DND-41 (cell line): ENCODE data around the gene DNM3.
"Not testable (repeated sequence)": the region's sequence is repeated elsewhere in the genome, so short reads cannot be mapped to it uniquely, and the experiment has no call there.

Source experiments
- ATAC-seq: fragments of 200-7000 bp; cut with Tn5 transposase; 3 replicates; pipeline ENCODE4 v1.9.1; 2021; ENCODE audit warnings: low read depth; ENCODE audit not compliant: insufficient read depth
- DNase-seq: peaks from one replicate; pipeline ENCODE4 v3.0.0-alpha.2; 2020
- H2AFZ ChIP-seq: 2 replicates; pipeline ENCODE4 v1.6.0; 2012; ENCODE audit warnings: low read depth, low read length
- H3K27ac ChIP-seq: 2 replicates; pipeline ENCODE4 v1.5.1; 2012; ENCODE audit warnings: low read length, inconsistent platforms
- H3K27me3 ChIP-seq: fragments of 200-600 bp; sonication (generic); 2 replicates; pipeline ENCODE4 v1.6.0; 2012; ENCODE audit warnings: low read length, mild to moderate bottlenecking, inconsistent platforms; ENCODE audit not compliant: insufficient read depth, poor library complexity
- H3K36me3 ChIP-seq: 2 replicates; pipeline ENCODE4 v1.5.1; 2012; ENCODE audit warnings: low read length, inconsistent platforms; ENCODE audit not compliant: insufficient read depth
- H3K4me1 ChIP-seq: 2 replicates; pipeline ENCODE4 v1.5.1; 2012; ENCODE audit warnings: mild to moderate bottlenecking, low read length; ENCODE audit not compliant: insufficient read depth
- H3K4me2 ChIP-seq: 2 replicates; pipeline ENCODE4 v1.6.0; 2012; ENCODE audit warnings: mild to moderate bottlenecking, moderate library complexity, low read length, inconsistent platforms; ENCODE audit not compliant: insufficient read depth
- H3K4me3 ChIP-seq, 2 experiments: fragments of 200-600 bp in 1 of 2; shearing (Covaris generic) in 1 of 2; 2 replicates each; pipeline ENCODE4 v1.5.1; 2012 to 2016; ENCODE audit warnings: inconsistent platforms in 2 of 2, low read length in 2 of 2, mild to moderate bottlenecking in 2 of 2, low read depth in 1 of 2, moderate library complexity in 1 of 2
- H3K79me2 ChIP-seq: 2 replicates; pipeline ENCODE4 v1.6.0; 2012; ENCODE audit warnings: low read length, inconsistent platforms; ENCODE audit not compliant: insufficient read depth
- H3K9ac ChIP-seq: 2 replicates; pipeline ENCODE4 v1.6.0; 2012; ENCODE audit warnings: low read depth, mild to moderate bottlenecking, inconsistent platforms, low read length, moderate library complexity
- H3K9me3 ChIP-seq: 2 replicates; pipeline ENCODE4 v1.5.1; 2012; ENCODE audit warnings: low read length, moderate library complexity, mild to moderate bottlenecking, inconsistent platforms; ENCODE audit not compliant: insufficient read depth, severe bottlenecking
- H4K20me1 ChIP-seq: 2 replicates; pipeline ENCODE4 v1.6.0; 2012; ENCODE audit warnings: low read length; ENCODE audit not compliant: insufficient read depth
- CTCF ChIP-seq: IDR thresholded peaks from 2 replicates; pipeline ENCODE4 v1.5.1; 2012; ENCODE audit warnings: borderline replicate concordance, low read length, moderate library complexity, mild to moderate bottlenecking; ENCODE audit not compliant: poor library complexity, severe bottlenecking; ENCODE audit errors: extremely low read depth
- EZH2 ChIP-seq: IDR thresholded peaks from 3 replicates; pipeline ENCODE4 v1.6.1; 2012; ENCODE audit warnings: borderline replicate concordance, low read depth, mild to moderate bottlenecking, moderate library complexity, low read length, inconsistent platforms; ENCODE audit not compliant: severe bottlenecking

DNM3 gene

GRCh38 chr1:172051898-172052297 is 210.6 kb downstream of the DNM3 start:
- Histone ChIP-seq H3K79me2 (no peaks in the 10 kb centered on the region), H4K20me1 (no peaks in the 10 kb centered on the region), H3K4me1 (no peaks in the 10 kb centered on the region), H3K9ac (no peak overlapping the region), H3K4me2 (no peak overlapping the region), H3K4me3 (no peak overlapping the region), H3K36me3 (no peaks in the 10 kb centered on the region), H3K27ac (no peak overlapping the region), H2AFZ (no peak overlapping the region), H3K27me3 (no peaks in the 10 kb centered on the region), H3K9me3 (no peaks in the 10 kb centered on the region)
- TF ChIP-seq EZH2 (no peak), CTCF (no peak)
- DNase-seq = no peak
- ATAC-seq = no peak

GRCh38 chr1:172054172-172054571 is 212.9 kb downstream of the DNM3 start:
- H3K27me3 ChIP-seq = no peaks in the 10 kb centered on the region
- no peaks in the 10 kb centered on the region for H3K36me3 ChIP-seq
- H3K4me2 ChIP-seq = no peak overlapping the region
- ATAC-seq = no peak
- no peaks in the 10 kb centered on the region for H4K20me1 ChIP-seq
- no peak overlapping the region for H3K9ac ChIP-seq
- TF ChIP-seq EZH2 (no peak), CTCF (no peak)
- H3K4me3 ChIP-seq = no peak overlapping the region
- no peaks in the 10 kb centered on the region for H3K9me3 ChIP-seq
- no peak overlapping the region for H3K27ac ChIP-seq
- H2AFZ ChIP-seq = no peak overlapping the region
- DNase-seq = no peak
- no peaks in the 10 kb centered on the region for H3K79me2 ChIP-seq
- no peaks in the 10 kb centered on the region for H3K4me1 ChIP-seq

- not testable (repeated sequence) for DNase-seq
These were observed 214.6 kb downstream of the DNM3 start for GRCh38 chr1:172055816-172056419.

GRCh38 chr1:172068334-172068733 is 227.0 kb downstream of the DNM3 start:
- Histone ChIP-seq H3K4me3 (no peak overlapping the region), H2AFZ (no peak overlapping the region), H3K4me1 (no peaks in the 10 kb centered on the region), H3K27ac (no peak overlapping the region), H3K9me3 (no peaks in the 10 kb centered on the region), H3K79me2 (no peaks in the 10 kb centered on the region), H3K4me2 (no peak overlapping the region), H3K27me3 (no peaks in the 10 kb centered on the region), H3K36me3 (no peaks in the 10 kb centered on the region), H3K9ac (no peak overlapping the region), H4K20me1 (no peaks in the 10 kb centered on the region)
- no peak for TF ChIP-seq EZH2
- no peak for TF ChIP-seq CTCF
- ATAC-seq = no peak
- DNase-seq = no peak

More at GRCh38 chr1:172055816-172056419, 214.6 kb downstream of the DNM3 start:
- H3K36me3 ChIP-seq, H3K79me2 ChIP-seq, H3K9ac ChIP-seq, H2AFZ ChIP-seq, H4K20me1 ChIP-seq, H3K27ac ChIP-seq, H3K4me1 ChIP-seq, H3K4me3 ChIP-seq, H3K27me3 ChIP-seq, H3K9me3 ChIP-seq, ATAC-seq, H3K4me2 ChIP-seq: not testable (repeated sequence)
